ENCODE results near the gene ABHD3.

GRCh38 chr18:21680161-21680560 lies 24.4 kb downstream of the ABHD3 start:
- no peak for TF ChIP-seq POLR2A (IDR thresholded peaks at IDR 0.05)
- TF ChIP-seq, protein P1, sequence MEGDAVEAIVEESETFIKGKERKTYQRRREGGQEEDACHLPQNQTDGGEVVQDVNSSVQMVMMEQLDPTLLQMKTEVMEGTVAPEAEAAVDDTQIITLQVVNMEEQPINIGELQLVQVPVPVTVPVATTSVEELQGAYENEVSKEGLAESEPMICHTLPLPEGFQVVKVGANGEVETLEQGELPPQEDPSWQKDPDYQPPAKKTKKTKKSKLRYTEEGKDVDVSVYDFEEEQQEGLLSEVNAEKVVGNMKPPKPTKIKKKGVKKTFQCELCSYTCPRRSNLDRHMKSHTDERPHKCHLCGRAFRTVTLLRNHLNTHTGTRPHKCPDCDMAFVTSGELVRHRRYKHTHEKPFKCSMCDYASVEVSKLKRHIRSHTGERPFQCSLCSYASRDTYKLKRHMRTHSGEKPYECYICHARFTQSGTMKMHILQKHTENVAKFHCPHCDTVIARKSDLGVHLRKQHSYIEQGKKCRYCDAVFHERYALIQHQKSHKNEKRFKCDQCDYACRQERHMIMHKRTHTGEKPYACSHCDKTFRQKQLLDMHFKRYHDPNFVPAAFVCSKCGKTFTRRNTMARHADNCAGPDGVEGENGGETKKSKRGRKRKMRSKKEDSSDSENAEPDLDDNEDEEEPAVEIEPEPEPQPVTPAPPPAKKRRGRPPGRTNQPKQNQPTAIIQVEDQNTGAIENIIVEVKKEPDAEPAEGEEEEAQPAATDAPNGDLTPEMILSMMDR (IDR thresholded peaks at IDR 0.05): no peak

All from vagina (tissue), 2 donors.